HCT116 (cell line): Measurements from ENCODE around the gene CIB1. TPM values are rescaled to one million over a fixed set of nuclear protein-coding genes. Genes with fewer than 3 reads are reported as not detected.

ENCODE experiments used
- ATAC-seq: fragments of 200-7000 bp; cut with Tn5 transposase; 2 replicates; pipeline ENCODE4 v1.9.1; 2020; ENCODE audit warnings: mild to moderate bottlenecking, moderate library complexity
- BruUV-seq: library from RNA; stranded (reverse); fragments of 400-500 nt; replicated peaks from 2 replicates; lab custom pipeline; 2021; lab: Mats Ljungman, UMichigan
- CTCF ChIA-PET: fragments of 300-600 bp; sonication (Branson Sonifier 250); formaldehyde crosslinking; loops from one replicate; lab custom pipeline; 2021; ENCODE audit warnings: antibody characterized with exemption; lab: Charles Lee
- POLR2A ChIA-PET: fragments of 300-600, 350-600 bp; sonication (Branson Sonifier 250); formaldehyde crosslinking; loops from one replicate; lab custom pipeline; 2021; ENCODE audit warnings: antibody characterized with exemption; lab: Charles Lee
- RAD21 ChIA-PET, 2 experiments: fragments of 300-600 bp; sonication (Branson Sonifier 250); formaldehyde crosslinking; loops; one replicate each; lab custom pipeline; 2023; ENCODE audit warnings: low total read pairs in 2 of 2; ENCODE audit not compliant: uncharacterized antibody in 2 of 2, unreplicated experiment in 2 of 2, low non-redundant PET in 1 of 2; lab: Charles Lee
- DNase-seq: peaks from one replicate; pipeline ENCODE4 v3.0.0-alpha.2; 2010; ENCODE audit warnings: low read depth, low spot score
- H2AFZ ChIP-seq: fragments of 200-600 bp; shearing (Covaris generic), sonication (generic); 2 replicates; pipeline ENCODE4 v1.6.1; 2017; ENCODE audit warnings: low read depth, mixed run types, mixed read lengths, antibody characterized with exemption, low read length; ENCODE audit not compliant: poor library complexity, severe bottlenecking
- H3K27ac ChIP-seq: 2 replicates; pipeline ENCODE4 v1.5.1; 2012; ENCODE audit warnings: low read depth, low read length
- H3K27me3 ChIP-seq: fragments of 200-600 bp; sonication (generic); 2 replicates; pipeline ENCODE4 v1.6.1; 2016; ENCODE audit warnings: mixed run types, low read length, mixed read lengths; ENCODE audit not compliant: insufficient read depth
- H3K36me3 ChIP-seq, 2 experiments: fragments of 200-500 bp in 1 of 2; fragments of 200-600 bp in 1 of 2; sonication (Bioruptor generic) in 1 of 2; sonication (generic) in 1 of 2; 2 replicates each; pipeline versions ENCODE4 v1.5.1 to v1.6.1; 2014 to 2016; ENCODE audit warnings: low read length in 2 of 2, inconsistent platforms in 1 of 2, mixed read lengths in 1 of 2, mixed run types in 1 of 2; ENCODE audit not compliant: insufficient read depth in 2 of 2, control insufficient read depth in 1 of 2
- H3K4me1 ChIP-seq, 2 experiments: fragments of 200-600 bp in 1 of 2; sonication (generic) in 1 of 2; 2 replicates each; pipeline versions ENCODE4 v1.5.1 to v1.6.1; 2012 to 2017; ENCODE audit warnings: low read length in 2 of 2, inconsistent platforms in 1 of 2, mild to moderate bottlenecking in 1 of 2, mixed read lengths in 1 of 2, mixed run types in 1 of 2, moderate library complexity in 1 of 2; ENCODE audit not compliant: insufficient read depth in 2 of 2, control insufficient read depth in 1 of 2
- H3K4me2 ChIP-seq: fragments of 200-600 bp; sonication (generic); 2 replicates; pipeline ENCODE4 v1.6.1; 2017; ENCODE audit warnings: mixed run types, low read length, mixed read lengths
- H3K4me3 ChIP-seq, 2 experiments: fragments of 200-600 bp in 1 of 2; sonication (generic) in 1 of 2; replicated peaks in 1 of 2; 2 replicates each; pipeline ENCODE4 v1.5.1; 2011 to 2016; ENCODE audit warnings: low read length in 2 of 2, control low read depth in 1 of 2, low read depth in 1 of 2, mild to moderate bottlenecking in 1 of 2, mixed read lengths in 1 of 2, mixed run types in 1 of 2
- H3K79me2 ChIP-seq: fragments of 200-600 bp; sonication (generic); 2 replicates; pipeline ENCODE4 v1.6.1; 2017; ENCODE audit warnings: mild to moderate bottlenecking, mixed run types, low read length, moderate library complexity, mixed read lengths; ENCODE audit not compliant: insufficient read depth
- H3K9ac ChIP-seq: fragments of 200-600 bp; sonication (generic); 2 replicates; pipeline ENCODE4 v1.6.1; 2016; ENCODE audit warnings: low read length, mixed read lengths
- H3K9me2 ChIP-seq: fragments of 200-600 bp; sonication (generic), shearing (Covaris generic); 2 replicates; pipeline ENCODE4 v1.6.1; 2017; ENCODE audit warnings: mixed run types, mild to moderate bottlenecking, moderate library complexity; ENCODE audit not compliant: insufficient read depth
- H3K9me3 ChIP-seq, 2 experiments: fragments of 200-500 bp in 1 of 2; fragments of 200-600 bp in 1 of 2; sonication (Bioruptor generic) in 1 of 2; sonication (generic) in 1 of 2; 2 replicates each; pipeline ENCODE4 v1.6.1; 2014 to 2017; ENCODE audit warnings: low read length in 2 of 2, mixed read lengths in 2 of 2, inconsistent platforms in 1 of 2, low read depth in 1 of 2, mild to moderate bottlenecking in 1 of 2, mixed run types in 1 of 2, moderate library complexity in 1 of 2; ENCODE audit not compliant: control insufficient read depth in 1 of 2, insufficient read depth in 1 of 2
- H4K20me1 ChIP-seq: fragments of 200-600 bp; sonication (generic), shearing (Covaris generic); 2 replicates; pipeline ENCODE4 v1.6.1; 2017; ENCODE audit warnings: mixed run types, mild to moderate bottlenecking, moderate library complexity; ENCODE audit not compliant: insufficient read depth
- CEBPB ChIP-seq: IDR thresholded peaks from 2 replicates; pipeline ENCODE4 v1.6.1; 2012; ENCODE audit warnings: low read depth
- JUND ChIP-seq: IDR thresholded peaks from 2 replicates; pipeline ENCODE4 v1.6.1; 2012
- POLR2AphosphoS5 ChIP-seq: IDR thresholded peaks from 2 replicates; pipeline ENCODE4 v1.6.1; 2011; ENCODE audit warnings: mild to moderate bottlenecking, low read depth, low read length, moderate library complexity
- RAD21 ChIP-seq: IDR thresholded peaks from 2 replicates; pipeline ENCODE4 v1.6.1; 2012; ENCODE audit warnings: low read depth, mild to moderate bottlenecking
- SIN3A ChIP-seq: IDR thresholded peaks from 2 replicates; pipeline ENCODE4 v1.6.1; 2012; ENCODE audit warnings: low read depth
- YY1 ChIP-seq: IDR thresholded peaks from 2 replicates; pipeline ENCODE4 v1.6.1; 2011; ENCODE audit warnings: low read length, low read depth, moderate library complexity, mild to moderate bottlenecking; ENCODE audit not compliant: insufficient replicate concordance; ENCODE audit errors: extremely low read depth
- intact Hi-C: fragments of 100-400 bp; cut with micrococcal nuclease; formaldehyde crosslinking; loops from 2 replicates; pipeline ENCODE4 v1.10.0; 2022
- total RNA-seq: library from RNA; stranded (reverse); gene quantifications from one replicate; pipeline ENCODE4 v1.2.1, GENCODE V29; 2021; ENCODE audit not compliant: unreplicated experiment
- TF ChIP-seq, protein P1 (sequence below): IDR thresholded peaks from 2 replicates; pipeline ENCODE4 v1.6.1; 2012

CIB1 gene
- total RNA-seq, 1 experiment from 2014 or later: 92.7 TPM

DNA sequence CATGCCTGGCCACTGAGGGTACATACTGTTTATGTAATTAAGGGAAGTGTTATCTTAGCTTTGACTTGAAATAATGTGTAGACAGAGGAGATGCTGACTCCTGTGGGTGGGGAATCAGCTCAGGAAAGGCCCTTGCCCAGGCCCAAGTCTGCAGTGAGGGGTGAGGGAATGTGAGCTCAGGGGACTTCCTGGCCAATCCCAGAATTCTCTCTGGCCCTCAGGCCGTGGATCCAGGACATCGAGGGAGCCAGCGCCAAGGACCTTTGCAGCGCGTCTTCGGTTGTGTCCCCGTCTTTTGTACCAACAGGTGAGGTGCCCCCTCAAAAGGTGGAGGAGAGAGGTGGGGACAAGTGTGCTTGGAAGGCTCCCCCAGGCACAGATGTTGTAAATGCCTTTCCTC lies 6.4 kb downstream of the CIB1 start:
- no peak overlapping the region for H3K4me2 ChIP-seq
- POLR2A ChIA-PET: no interaction called here
- H2AFZ ChIP-seq: no peak overlapping the region
- H3K9ac ChIP-seq: no peak overlapping the region
- H3K9me3 ChIP-seq: no peaks in the 10 kb centered on the region
- DNase-seq (no peak), ATAC-seq (no peak)
- no peak overlapping the region for H3K27ac ChIP-seq
- intact Hi-C loops: no loop called here
- H3K4me3 ChIP-seq: no peak overlapping the region
- no TSS peak for BruUV-seq
- no peaks in the 10 kb centered on the region for H3K9me2 ChIP-seq
- H3K36me3 ChIP-seq: peaks cover 47 to 65% of the 10 kb centered on the region in 2 experiments
- CTCF ChIA-PET: interaction anchor here (1.5 kb wide), 1 partner anchor 706 kb away, joined by 3 read pairs; no protein-coding TSS in a partner anchor
- RAD21 ChIA-PET: interaction anchor here in 1 of 2 experiments (0.5 kb wide), 1 partner anchor 13 kb away, joined by 3 read pairs; no protein-coding TSS in a partner anchor
- H3K4me1 ChIP-seq: peaks cover 4 to 7% of the 10 kb centered on the region in 2 experiments; a peak in 3 of 4 replicates
- H3K27me3 ChIP-seq: no peaks in the 10 kb centered on the region
- H3K79me2 ChIP-seq: peaks cover 5% of the 10 kb centered on the region; the same call in 1 of the 2 replicates
- TF ChIP-seq, protein P1, sequence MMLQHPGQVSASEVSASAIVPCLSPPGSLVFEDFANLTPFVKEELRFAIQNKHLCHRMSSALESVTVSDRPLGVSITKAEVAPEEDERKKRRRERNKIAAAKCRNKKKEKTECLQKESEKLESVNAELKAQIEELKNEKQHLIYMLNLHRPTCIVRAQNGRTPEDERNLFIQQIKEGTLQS: no peak
- TF ChIP-seq, all 23 proteins: peak for 0
- no peaks in the 10 kb centered on the region for H4K20me1 ChIP-seq

DNA sequence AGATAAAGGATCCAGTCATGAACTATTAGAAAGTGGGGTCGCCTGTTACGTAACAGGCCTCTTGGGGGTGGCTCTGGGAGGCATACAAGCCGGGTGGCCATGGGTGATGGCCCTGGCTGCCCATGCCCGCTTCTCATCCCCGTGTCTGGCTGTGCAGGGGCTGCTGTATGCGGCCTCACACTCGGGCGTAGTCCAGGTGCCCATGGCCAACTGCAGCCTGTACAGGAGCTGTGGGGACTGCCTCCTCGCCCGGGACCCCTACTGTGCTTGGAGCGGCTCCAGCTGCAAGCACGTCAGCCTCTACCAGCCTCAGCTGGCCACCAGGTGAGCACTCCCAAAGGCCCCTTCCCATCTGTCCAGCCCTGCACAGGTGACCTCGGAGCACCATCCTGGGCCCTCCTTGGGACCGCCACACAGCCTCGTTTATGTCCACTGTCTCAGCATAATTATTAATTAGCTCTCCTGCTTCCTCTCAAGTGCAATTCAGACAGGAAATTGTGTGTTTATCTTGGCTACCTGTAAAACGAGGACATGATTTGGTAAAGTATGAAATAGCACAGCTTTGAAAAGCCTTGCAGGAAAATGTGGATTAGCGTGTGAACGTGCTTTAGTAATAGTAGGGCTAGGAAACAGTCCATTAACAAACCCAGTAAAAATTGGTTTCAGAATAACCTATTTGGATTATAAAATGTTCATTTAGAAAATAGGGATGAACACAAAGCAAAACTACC lies 8.1 kb downstream of the CIB1 start:
- intact Hi-C loops: no loop called here
- H3K9me3 ChIP-seq: no peaks in the 10 kb centered on the region
- peaks cover 0 to 6% of the 10 kb centered on the region in 2 experiments; a peak in 2 of 4 replicates for H3K4me1 ChIP-seq
- DNase-seq (no peak), ATAC-seq (no peak)
- H3K9ac ChIP-seq: no peak overlapping the region
- H3K36me3 ChIP-seq: peaks cover 51 to 52% of the 10 kb centered on the region in 2 experiments
- H3K9me2 ChIP-seq: no peaks in the 10 kb centered on the region
- no peaks in the 10 kb centered on the region for H3K27me3 ChIP-seq
- no TSS peak for BruUV-seq
- no peak overlapping the region for H3K4me2 ChIP-seq
- H4K20me1 ChIP-seq: no peaks in the 10 kb centered on the region
- POLR2A ChIA-PET: no interaction called here
- RAD21 ChIA-PET: no interaction called here
- H3K4me3 ChIP-seq: no peak overlapping the region
- CTCF ChIA-PET: interaction anchor here (0.7 kb wide), 1 partner anchor 11 kb away, joined by 3 read pairs; no protein-coding TSS in a partner anchor
- H3K27ac ChIP-seq: no peak overlapping the region
- 0 out of 2 replicates have a peak, but pooled peaks cover 2% of the 10 kb centered on the region for H3K79me2 ChIP-seq
- no peak overlapping the region for H2AFZ ChIP-seq
- TF ChIP-seq YY1: no peak
- TF ChIP-seq RAD21: no peak
- no peak for TF ChIP-seq CEBPB
- TF ChIP-seq JUND: no peak
- peak; percentile 2; the same call in 1 of the 2 replicates for TF ChIP-seq POLR2AphosphoS5
- TF ChIP-seq SIN3A: no peak
- TF ChIP-seq, all 23 proteins: peak for 1
